H1 (cell line): ENCODE results near the gene ANKRD17. TPM values are rescaled to one million over a fixed set of nuclear protein-coding genes. Genes with fewer than 3 reads are reported as not detected.

ENCODE experiments used
- CTCF ChIA-PET: fragments of 300-600 bp; sonication (Branson Sonifier 250); formaldehyde crosslinking; loops from one replicate; lab custom pipeline; 2021; ENCODE audit not compliant: partially characterized antibody; lab: Charles Lee
- POLR2A ChIA-PET: fragments of 300-600 bp; sonication (Branson Sonifier 250); formaldehyde crosslinking; loops from one replicate; lab custom pipeline; 2021; ENCODE audit warnings: inconsistent platforms; ENCODE audit not compliant: partially characterized antibody; lab: Charles Lee
- DNase-seq, 2 experiments: peaks; one replicate each; pipeline versions ENCODE4 v3.0.0 to v3.0.0-alpha.2; 2010 to 2022; ENCODE audit warnings: low spot score in 2 of 2, low read depth in 1 of 2, mixed read lengths in 1 of 2
- FAIRE-seq: peaks from 2 replicates; lab custom pipeline; 2011; peaks lifted over from hg19 to GRCh38; lab: Jason Lieb, UNC
- H2AFZ ChIP-seq: 2 replicates; pipeline ENCODE4 v1.8.1; 2012; ENCODE audit warnings: low read length, inconsistent platforms
- H2AK5ac ChIP-seq: 2 replicates; pipeline ENCODE4 v1.6.1; 2013; ENCODE audit warnings: low read depth, low read length
- H2BK120ac ChIP-seq: replicated peaks from 2 replicates; pipeline ENCODE3; 2013; ENCODE audit warnings: low read depth, low read length, inconsistent platforms
- H2BK12ac ChIP-seq: 2 replicates; pipeline ENCODE4 v1.6.1; 2013; ENCODE audit warnings: low read depth, low read length
- H2BK15ac ChIP-seq: 2 replicates; pipeline ENCODE4 v1.6.1; 2013; ENCODE audit warnings: low read length
- H2BK20ac ChIP-seq: 2 replicates; pipeline ENCODE4 v1.6.1; 2013; ENCODE audit warnings: low read length
- H2BK5ac ChIP-seq: 2 replicates; pipeline ENCODE4 v1.6.1; 2013; ENCODE audit warnings: low read depth, low read length
- H3K14ac ChIP-seq: 2 replicates; pipeline ENCODE4 v1.6.1; 2013; ENCODE audit warnings: inconsistent platforms; ENCODE audit not compliant: insufficient read length
- H3K18ac ChIP-seq: 2 replicates; pipeline ENCODE4 v1.6.1; 2013; ENCODE audit warnings: low read length; ENCODE audit errors: extremely low read depth
- H3K23ac ChIP-seq: 2 replicates; pipeline ENCODE4 v1.6.1; 2013; ENCODE audit warnings: inconsistent platforms; ENCODE audit not compliant: insufficient read length
- H3K23me2 ChIP-seq: 2 replicates; pipeline ENCODE4 v1.6.1; 2013; ENCODE audit warnings: low read depth, low read length
- H3K27ac ChIP-seq: 2 replicates; pipeline ENCODE4 v1.6.1; 2011; ENCODE audit warnings: low read depth, low read length, inconsistent platforms
- H3K27me3 ChIP-seq, 4 experiments: replicated peaks in 1 of 4; 1 replicate in 1 of 4; 2 replicates in 3 of 4; pipeline versions ENCODE4 v1.6.1 to v1.8.1; 2011 to 2013; ENCODE audit warnings: low read length in 3 of 4, mild to moderate bottlenecking in 3 of 4, inconsistent platforms in 2 of 4, mixed read lengths in 2 of 4, moderate library complexity in 1 of 4; ENCODE audit not compliant: control insufficient read depth in 3 of 4, insufficient read depth in 3 of 4; ENCODE audit errors: extremely low read depth in 1 of 4
- H3K36me3 ChIP-seq, 4 experiments: 2 replicates each; pipeline versions ENCODE4 v1.6.1 to v1.8.1; 2011 to 2013; ENCODE audit warnings: mild to moderate bottlenecking in 4 of 4, low read length in 3 of 4, moderate library complexity in 2 of 4, control low read depth in 1 of 4, inconsistent platforms in 1 of 4; ENCODE audit not compliant: insufficient read depth in 4 of 4, control insufficient read depth in 2 of 4
- H3K4ac ChIP-seq: replicated peaks from 2 replicates; pipeline ENCODE3; 2013; ENCODE audit warnings: low read length, low read depth, mixed read lengths, inconsistent platforms; ENCODE audit not compliant: insufficient read length
- H3K4me1 ChIP-seq, 4 experiments: replicated peaks in 1 of 4; 1 replicate in 1 of 4; 2 replicates in 3 of 4; pipeline versions ENCODE4 v1.6.1 to v1.8.1; 2011 to 2013; ENCODE audit warnings: low read length in 3 of 4, inconsistent platforms in 2 of 4, mixed read lengths in 1 of 4; ENCODE audit not compliant: insufficient read depth in 4 of 4, control insufficient read depth in 3 of 4
- H3K4me2 ChIP-seq, 2 experiments: 2 replicates each; pipeline versions ENCODE4 v1.6.1 to v1.8.1; 2011 to 2013; ENCODE audit warnings: low read depth in 2 of 2, low read length in 2 of 2, control low read depth in 1 of 2, inconsistent platforms in 1 of 2, mild to moderate bottlenecking in 1 of 2; ENCODE audit not compliant: insufficient read depth in 1 of 2
- H3K4me3 ChIP-seq, 4 experiments: fragments of 200-600, 300-600 bp in 1 of 4; sonication (generic), shearing (Covaris generic), sonication (Bioruptor Twin) in 1 of 4; 2 replicates each; pipeline versions ENCODE4 v1.5.1 to v1.8.1; 2011 to 2016; ENCODE audit warnings: low read length in 4 of 4, low read depth in 3 of 4, control low read depth in 2 of 4, inconsistent platforms in 2 of 4, mild to moderate bottlenecking in 2 of 4, mixed read lengths in 1 of 4, moderate library complexity in 1 of 4; ENCODE audit not compliant: insufficient read depth in 2 of 4; ENCODE audit errors: extremely low read depth in 1 of 4
- H3K56ac ChIP-seq: replicated peaks from 2 replicates; pipeline ENCODE3; 2013; ENCODE audit warnings: low read depth, mild to moderate bottlenecking, mixed read lengths, low read length, inconsistent platforms; ENCODE audit not compliant: insufficient read length
- H3K79me1 ChIP-seq: 2 replicates; pipeline ENCODE4 v1.6.1; 2013; ENCODE audit warnings: low read depth, low read length, control low read depth
- H3K79me2 ChIP-seq, 2 experiments: 2 replicates each; pipeline versions ENCODE4 v1.6.1 to v1.8.1; 2012 to 2013; ENCODE audit warnings: low read length in 2 of 2, mild to moderate bottlenecking in 2 of 2, inconsistent platforms in 1 of 2; ENCODE audit not compliant: insufficient read depth in 2 of 2, control insufficient read depth in 1 of 2
- H3K9ac ChIP-seq, 4 experiments: replicated peaks in 1 of 4; 1 replicate in 1 of 4; 2 replicates in 3 of 4; pipeline versions ENCODE4 v1.6.1 to v1.8.1; 2011 to 2013; ENCODE audit warnings: low read depth in 3 of 4, low read length in 3 of 4, control low read depth in 2 of 4, mild to moderate bottlenecking in 2 of 4, moderate library complexity in 2 of 4, inconsistent platforms in 1 of 4; ENCODE audit errors: extremely low read depth in 1 of 4
- H3K9me3 ChIP-seq, 2 experiments: 2 replicates each; pipeline versions ENCODE4 v1.6.1 to v1.8.1; 2012 to 2013; ENCODE audit warnings: mild to moderate bottlenecking in 2 of 2, moderate library complexity in 2 of 2, control low read depth in 1 of 2, inconsistent platforms in 1 of 2, low read depth in 1 of 2, low read length in 1 of 2, mixed read lengths in 1 of 2; ENCODE audit not compliant: insufficient read depth in 2 of 2
- H4K20me1 ChIP-seq, 2 experiments: replicated peaks in 1 of 2; 2 replicates each; pipeline versions ENCODE3 to v1.8.1; 2011 to 2013; ENCODE audit warnings: inconsistent platforms in 2 of 2, low read length in 2 of 2, mild to moderate bottlenecking in 1 of 2; ENCODE audit not compliant: insufficient read depth in 2 of 2, control insufficient read depth in 1 of 2
- H4K5ac ChIP-seq: 2 replicates; pipeline ENCODE4 v1.6.1; 2013; ENCODE audit warnings: low read length, low read depth, mixed read lengths, inconsistent platforms; ENCODE audit not compliant: insufficient read length
- H4K8ac ChIP-seq: 2 replicates; pipeline ENCODE4 v1.8.0; 2013; ENCODE audit warnings: mild to moderate bottlenecking, moderate library complexity, low read length, inconsistent platforms; ENCODE audit not compliant: insufficient read depth; ENCODE audit errors: extremely low read depth
- H4K91ac ChIP-seq: replicated peaks from 2 replicates; pipeline ENCODE3; 2013; ENCODE audit warnings: low read length, mixed read lengths, inconsistent platforms; ENCODE audit not compliant: insufficient read length
- CTBP2 ChIP-seq: IDR thresholded peaks from 2 replicates; pipeline ENCODE4 v1.7.0; 2011; ENCODE audit warnings: borderline replicate concordance, mild to moderate bottlenecking, moderate library complexity, mixed read lengths, low read length; ENCODE audit not compliant: insufficient read depth, insufficient read length
- FOSL1 ChIP-seq: IDR thresholded peaks from 2 replicates; pipeline ENCODE4 v1.6.1; 2011; ENCODE audit warnings: mild to moderate bottlenecking, low read depth, low read length, moderate library complexity; ENCODE audit not compliant: insufficient read depth
- HDAC2 ChIP-seq, 2 experiments: fragments of 300-600 bp in 1 of 2; sonication (generic) in 1 of 2; IDR thresholded peaks; 2 replicates each; pipeline ENCODE4 v1.6.1; 2011 to 2012; ENCODE audit warnings: low read depth in 2 of 2, low read length in 2 of 2, mild to moderate bottlenecking in 2 of 2, moderate library complexity in 2 of 2, borderline replicate concordance in 1 of 2, inconsistent platforms in 1 of 2
- KDM5A ChIP-seq: fragments of 200-600 bp; IDR thresholded peaks from 2 replicates; pipeline ENCODE4 v1.7.1; 2012; ENCODE audit warnings: mild to moderate bottlenecking, low read length, inconsistent platforms, mixed read lengths
- TAF7 ChIP-seq: optimal IDR thresholded peaks from 2 replicates; pipeline ENCODE3; 2011; ENCODE audit warnings: low read depth, mild to moderate bottlenecking, inconsistent platforms, low read length, moderate library complexity, borderline replicate concordance
- TEAD4 ChIP-seq: IDR thresholded peaks from 2 replicates; pipeline ENCODE4 v1.6.1; 2012; ENCODE audit warnings: low read depth, low read length, inconsistent platforms, mixed read lengths
- WGBS, 2 experiments: shearing (Covaris generic) in 1 of 2; methylation state at CpG; one replicate each; pipeline versions ENCODE4 v1.1.6 to v1.1.7; 2013 to 2015; ENCODE audit warnings: low lambda C conversion rate in 2 of 2, mixed read lengths in 2 of 2, inconsistent platforms in 1 of 2, low coverage in 1 of 2, missing lambda C conversion rate in 1 of 2; ENCODE audit not compliant: insufficient replicate concordance in 2 of 2, insufficient coverage in 1 of 2, insufficient read length in 1 of 2; ENCODE audit errors: extremely low coverage in 1 of 2, missing lambda C conversion rate in 1 of 2; 5-methylcytosine and 5-hydroxymethylcytosine counted together
- polyA plus RNA-seq, 7 experiments: library from polyadenylated mRNA; depleted of rRNA in 3 of 7; stranded (reverse) in 5 of 7; unstranded in 2 of 7; fragments of >200 nt in 5 of 7; fragments of 200-250 nt in 2 of 7; gene quantifications; 1 replicate in 5 of 7; 2 replicates in 1 of 7; 4 replicates in 1 of 7; pipeline versions ENCODE4 v1.2.1 to v1.2.3, GENCODE V29; 2011 to 2013; ENCODE audit warnings: missing spikeins in 2 of 7, mixed read lengths in 2 of 7
- total RNA-seq: library from RNA; stranded (reverse); fragmentation: NEBNext Ultra II Directional; extraction: Animal tissue kit (Norgen Biotek cat#: 25700); gene quantifications from 2 replicates; pipeline ENCODE4 v1.2.1, GENCODE V29; 2021
- TF ChIP-seq, protein P1 (sequence below), 3 experiments: IDR thresholded peaks; 1 replicate in 2 of 3; 2 replicates in 1 of 3; pipeline versions ENCODE4 v1.5.1 to v1.6.1; 2011; ENCODE audit warnings: low read length in 3 of 3, mild to moderate bottlenecking in 3 of 3, inconsistent platforms in 2 of 3, low read depth in 1 of 3, moderate library complexity in 1 of 3; ENCODE audit not compliant: insufficient read depth in 1 of 3; ENCODE audit errors: control extremely low read depth in 1 of 3
- TF ChIP-seq, protein P2 (sequence below): IDR thresholded peaks from 2 replicates; pipeline ENCODE4 v1.6.1; 2012; ENCODE audit warnings: low read length, inconsistent platforms

ANKRD17 gene
- total and polyA plus RNA-seq, 2 of the 8 experiments (the other 6 are each of a cell fraction or from before 2014, with no cell fraction given) = 42.4 to 93.7 TPM

DNA sequence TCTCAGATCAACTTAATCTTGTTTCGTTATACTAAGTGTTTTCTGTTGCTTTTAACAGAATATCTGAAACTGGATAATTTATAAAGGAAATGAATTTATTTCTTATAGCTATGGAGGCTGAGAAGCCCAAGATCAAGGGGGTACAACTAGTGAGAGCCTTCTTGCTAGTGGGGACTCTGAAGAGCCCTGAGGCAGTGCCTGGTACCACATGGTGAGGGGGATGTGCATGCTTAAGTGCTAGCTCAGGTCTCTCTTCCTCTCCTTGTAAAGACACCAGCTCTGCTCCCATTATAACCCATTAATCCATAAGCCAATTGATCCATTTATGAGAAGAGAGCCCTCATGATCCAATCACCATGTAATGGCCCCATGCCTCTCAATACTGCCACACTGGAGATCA is 207.0 kb downstream of the ANKRD17 start:
- Histone ChIP-seq H2AFZ (no peak overlapping the region), H2BK20ac (no peak overlapping the region), H3K79me1 (no peaks in the 10 kb centered on the region), H3K4me2 (no peak overlapping the region), H3K27ac (no peak overlapping the region), H3K27me3 (no peaks in the 10 kb centered on the region), H3K23me2 (no peaks in the 10 kb centered on the region), H3K4me3 (no peak overlapping the region), H3K9me3 (no peaks in the 10 kb centered on the region), H3K23ac (no peak overlapping the region), H4K20me1 (no peaks in the 10 kb centered on the region), H3K4me1 (peaks cover 3 to 20% (median 6%) of the 10 kb centered on the region in 4 experiments; a peak in 4 of 7 replicates), H4K5ac (no peak overlapping the region), H2BK15ac (no peak overlapping the region), H2BK120ac (no peak overlapping the region), H2AK5ac (no peak overlapping the region), H2BK5ac (no peak overlapping the region), H3K79me2 (no peaks in the 10 kb centered on the region), H3K18ac (no peak overlapping the region), H4K8ac (no peak overlapping the region; the same call in 1 of the 2 replicates), H3K56ac (no peak overlapping the region), H3K4ac (no peak overlapping the region), H3K14ac (no peak overlapping the region), H4K91ac (no peak overlapping the region), H3K9ac (no peak overlapping the region), H3K36me3 (peaks cover 0 to 7% (median 1%) of the 10 kb centered on the region in 4 experiments; a peak in 3 of 8 replicates), H2BK12ac (no peak overlapping the region)
- ChIA-PET POLR2A (interaction anchor here (1.0 to 1.5 kb wide), 3 partner anchors 11 to 16 kb away, joined by 3 to 4 read pairs (median 3); no protein-coding TSS in a partner anchor), CTCF (interaction anchor here (0.7 to 1.4 kb wide), 3 partner anchors 13 to 522 kb away, joined by 3 to 7 read pairs (median 4); no protein-coding TSS in a partner anchor)
- no peak for DNase-seq
- WGBS, 2 experiments = 76% methylated on average over 1 of the region's 1 CpG; no CpG with 5 or more reads in 1 of the 2 experiments
- no peak for FAIRE-seq
- TF ChIP-seq KDM5A (no peak), CTBP2 (no peak), TAF7 (no peak), HDAC2 (IDR thresholded peaks at IDR 0.05; ENCODE audit: borderline replicate concordance in 1 of 2, low read depth in 2 of 2, low read length in 2 of 2) (no peak), TEAD4 (no peak), FOSL1 (no peak)
- TF ChIP-seq, protein P1, sequence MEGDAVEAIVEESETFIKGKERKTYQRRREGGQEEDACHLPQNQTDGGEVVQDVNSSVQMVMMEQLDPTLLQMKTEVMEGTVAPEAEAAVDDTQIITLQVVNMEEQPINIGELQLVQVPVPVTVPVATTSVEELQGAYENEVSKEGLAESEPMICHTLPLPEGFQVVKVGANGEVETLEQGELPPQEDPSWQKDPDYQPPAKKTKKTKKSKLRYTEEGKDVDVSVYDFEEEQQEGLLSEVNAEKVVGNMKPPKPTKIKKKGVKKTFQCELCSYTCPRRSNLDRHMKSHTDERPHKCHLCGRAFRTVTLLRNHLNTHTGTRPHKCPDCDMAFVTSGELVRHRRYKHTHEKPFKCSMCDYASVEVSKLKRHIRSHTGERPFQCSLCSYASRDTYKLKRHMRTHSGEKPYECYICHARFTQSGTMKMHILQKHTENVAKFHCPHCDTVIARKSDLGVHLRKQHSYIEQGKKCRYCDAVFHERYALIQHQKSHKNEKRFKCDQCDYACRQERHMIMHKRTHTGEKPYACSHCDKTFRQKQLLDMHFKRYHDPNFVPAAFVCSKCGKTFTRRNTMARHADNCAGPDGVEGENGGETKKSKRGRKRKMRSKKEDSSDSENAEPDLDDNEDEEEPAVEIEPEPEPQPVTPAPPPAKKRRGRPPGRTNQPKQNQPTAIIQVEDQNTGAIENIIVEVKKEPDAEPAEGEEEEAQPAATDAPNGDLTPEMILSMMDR (IDR thresholded peaks at IDR 0.05; ENCODE audit: control extremely low read depth in 1 of 3, insufficient read depth in 1 of 3, low read depth in 1 of 3, low read length in 3 of 3) = no peak
- TF ChIP-seq, protein P2, sequence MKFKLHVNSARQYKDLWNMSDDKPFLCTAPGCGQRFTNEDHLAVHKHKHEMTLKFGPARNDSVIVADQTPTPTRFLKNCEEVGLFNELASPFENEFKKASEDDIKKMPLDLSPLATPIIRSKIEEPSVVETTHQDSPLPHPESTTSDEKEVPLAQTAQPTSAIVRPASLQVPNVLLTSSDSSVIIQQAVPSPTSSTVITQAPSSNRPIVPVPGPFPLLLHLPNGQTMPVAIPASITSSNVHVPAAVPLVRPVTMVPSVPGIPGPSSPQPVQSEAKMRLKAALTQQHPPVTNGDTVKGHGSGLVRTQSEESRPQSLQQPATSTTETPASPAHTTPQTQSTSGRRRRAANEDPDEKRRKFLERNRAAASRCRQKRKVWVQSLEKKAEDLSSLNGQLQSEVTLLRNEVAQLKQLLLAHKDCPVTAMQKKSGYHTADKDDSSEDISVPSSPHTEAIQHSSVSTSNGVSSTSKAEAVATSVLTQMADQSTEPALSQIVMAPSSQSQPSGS = no peak
